IMR-90 (cell line): Measurements from ENCODE around the gene DIP2C. TPM values are rescaled to one million over a fixed set of nuclear protein-coding genes. Genes with fewer than 3 reads are reported as not detected.

Experiments used
- ATAC-seq: fragments of 200-7000 bp; cut with Tn5 transposase; 2 replicates; pipeline ENCODE4 v1.9.1; 2020; ENCODE audit warnings: low read depth, mild to moderate bottlenecking, moderate library complexity
- BruUV-seq: library from RNA; stranded (reverse); fragments of 400-500 nt; replicated peaks from 2 replicates; lab custom pipeline; 2021; lab: Mats Ljungman, UMichigan
- CTCF ChIA-PET: fragments of 300-600 bp; formaldehyde crosslinking; extraction: SDS; loops from one replicate; lab custom pipeline; 2021; ENCODE audit warnings: antibody characterized with exemption; lab: Yijun Ruan, JAX
- POLR2A ChIA-PET: fragments of 300-600 bp; sonication (Branson Sonifier 250); formaldehyde crosslinking; loops from one replicate; lab custom pipeline; 2022; ENCODE audit warnings: antibody characterized with exemption; ENCODE audit not compliant: unreplicated experiment; lab: Charles Lee
- DNase-seq: peaks from one replicate; pipeline ENCODE4 v3.0.0; 2013
- H2AFZ ChIP-seq: replicated peaks from 2 replicates; pipeline ENCODE3; 2013; ENCODE audit warnings: low read length, mild to moderate bottlenecking; ENCODE audit not compliant: poor library complexity
- H2AK5ac ChIP-seq: 2 replicates; pipeline ENCODE4 v1.6.1; 2013; ENCODE audit warnings: low read depth, low read length, inconsistent platforms
- H2AK9ac ChIP-seq: replicated peaks from 2 replicates; pipeline ENCODE3; 2013; ENCODE audit warnings: mild to moderate bottlenecking, low read depth, low read length, moderate library complexity; ENCODE audit not compliant: poor library complexity
- H2BK120ac ChIP-seq: 2 replicates; pipeline ENCODE4 v1.6.1; 2013; ENCODE audit warnings: low read depth, low read length, inconsistent platforms
- H2BK15ac ChIP-seq: 3 replicates; pipeline ENCODE4 v1.6.1; 2013; ENCODE audit warnings: low read depth, low read length, inconsistent platforms
- H2BK20ac ChIP-seq: 2 replicates; pipeline ENCODE4 v1.6.1; 2013; ENCODE audit warnings: low read depth, mild to moderate bottlenecking, inconsistent platforms, low read length, moderate library complexity
- H2BK5ac ChIP-seq: 2 replicates; pipeline ENCODE4 v1.6.1; 2013; ENCODE audit warnings: mild to moderate bottlenecking, low read depth, low read length, inconsistent platforms; ENCODE audit not compliant: poor library complexity, severe bottlenecking
- H3K14ac ChIP-seq: replicated peaks from 2 replicates; pipeline ENCODE4 v1.6.1; 2013; ENCODE audit warnings: low read depth, low read length, inconsistent platforms
- H3K18ac ChIP-seq: 2 replicates; pipeline ENCODE4 v1.6.1; 2013; ENCODE audit warnings: low read depth, low read length, control low read depth
- H3K23ac ChIP-seq: 2 replicates; pipeline ENCODE4 v1.6.1; 2013; ENCODE audit warnings: low read depth, low read length, inconsistent platforms
- H3K27ac ChIP-seq: 2 replicates; pipeline ENCODE4 v1.5.1; 2013; ENCODE audit warnings: mild to moderate bottlenecking, control low read depth, low read length; ENCODE audit not compliant: insufficient read depth
- H3K27me3 ChIP-seq: 2 replicates; pipeline ENCODE4 v1.6.1; 2013; ENCODE audit warnings: low read length; ENCODE audit not compliant: control insufficient read depth, insufficient read depth
- H3K36me3 ChIP-seq: 2 replicates; pipeline ENCODE4 v1.6.1; 2013; ENCODE audit warnings: low read length, mixed read lengths; ENCODE audit not compliant: control insufficient read depth, insufficient read depth
- H3K4ac ChIP-seq: 2 replicates; pipeline ENCODE4 v1.6.1; 2013; ENCODE audit warnings: low read depth, low read length, inconsistent platforms
- H3K4me1 ChIP-seq: 2 replicates; pipeline ENCODE4 v1.6.1; 2013; ENCODE audit warnings: low read length, mixed read lengths; ENCODE audit not compliant: control insufficient read depth, insufficient read depth
- H3K4me2 ChIP-seq: 2 replicates; pipeline ENCODE4 v1.6.1; 2013; ENCODE audit warnings: low read depth, mild to moderate bottlenecking, control low read depth, low read length, moderate library complexity
- H3K4me3 ChIP-seq: 2 replicates; pipeline ENCODE4 v1.5.1; 2013; ENCODE audit warnings: low read depth, mild to moderate bottlenecking, control low read depth, low read length, moderate library complexity; ENCODE audit not compliant: insufficient read depth
- H3K56ac ChIP-seq: 2 replicates; pipeline ENCODE4 v1.6.1; 2013; ENCODE audit warnings: low read length, inconsistent platforms; ENCODE audit not compliant: insufficient read depth; ENCODE audit errors: extremely low read depth
- H3K79me1 ChIP-seq, 2 experiments: 2 replicates each; pipeline ENCODE4 v1.6.1; 2013; ENCODE audit warnings: low read length in 2 of 2, inconsistent platforms in 1 of 2, low read depth in 1 of 2
- H3K9ac ChIP-seq: 2 replicates; pipeline ENCODE4 v1.6.1; 2013; ENCODE audit warnings: low read depth, low read length, control low read depth
- H3K9me1 ChIP-seq: 2 replicates; pipeline ENCODE4 v1.6.1; 2013; ENCODE audit warnings: low read length, inconsistent platforms; ENCODE audit not compliant: insufficient read depth
- H3K9me3 ChIP-seq: 2 replicates; pipeline ENCODE4 v1.6.1; 2013; ENCODE audit warnings: low read length; ENCODE audit not compliant: control insufficient read depth, insufficient read depth
- H4K20me1 ChIP-seq: 2 replicates; pipeline ENCODE4 v1.6.1; 2013; ENCODE audit warnings: low read length, inconsistent platforms; ENCODE audit not compliant: insufficient read depth
- H4K5ac ChIP-seq: 2 replicates; pipeline ENCODE4 v1.6.1; 2013; ENCODE audit warnings: mild to moderate bottlenecking, low read depth, low read length, control low read depth
- H4K8ac ChIP-seq, 2 experiments: 2 replicates each; pipeline ENCODE4 v1.6.1; 2013; ENCODE audit warnings: low read depth in 2 of 2, low read length in 2 of 2, control low read depth in 1 of 2, inconsistent platforms in 1 of 2
- H4K91ac ChIP-seq: 2 replicates; pipeline ENCODE4 v1.6.1; 2013; ENCODE audit warnings: low read depth, low read length, inconsistent platforms; ENCODE audit not compliant: insufficient read depth
- BHLHE40 ChIP-seq: fragments of 150-350 bp; IDR thresholded peaks from 2 replicates; pipeline ENCODE4 v1.6.1; 2016; ENCODE audit warnings: mild to moderate bottlenecking, low read depth, low read length
- CHD1 ChIP-seq: IDR thresholded peaks from 2 replicates; pipeline ENCODE4 v1.6.1; 2012; ENCODE audit warnings: low read depth, low read length, improper control_type of control experiment
- FOS ChIP-seq: fragments of 150-350 bp; IDR thresholded peaks from 2 replicates; pipeline ENCODE4 v1.6.1; 2016; ENCODE audit warnings: low read depth, low read length
- MAFK ChIP-seq: IDR thresholded peaks from 2 replicates; pipeline ENCODE4 v1.6.1; 2012; ENCODE audit warnings: low read depth, low read length, improper control_type of control experiment
- MXI1 ChIP-seq: IDR thresholded peaks from 2 replicates; pipeline ENCODE4 v1.6.1; 2012; ENCODE audit warnings: low read depth, mild to moderate bottlenecking, low read length, moderate library complexity, borderline replicate concordance
- RAD21 ChIP-seq: IDR thresholded peaks from 2 replicates; pipeline ENCODE4 v1.6.1; 2012; ENCODE audit warnings: low read length, improper control_type of control experiment
- RCOR1 ChIP-seq: IDR thresholded peaks from 2 replicates; pipeline ENCODE4 v1.6.1; 2012; ENCODE audit warnings: mild to moderate bottlenecking, low read length, improper control_type of control experiment; ENCODE audit not compliant: insufficient replicate concordance
- SMC3 ChIP-seq: fragments of 150-350 bp; IDR thresholded peaks from 2 replicates; pipeline ENCODE4 v1.6.1; 2016; ENCODE audit warnings: low read depth, mild to moderate bottlenecking, antibody characterized with exemption, low read length, moderate library complexity
- WGBS, 2 experiments: methylation state at CpG; one replicate each; pipeline versions ENCODE4 v1.1.5 to v1.1.7; 2013; ENCODE audit warnings: missing lambda C conversion rate in 2 of 2; ENCODE audit not compliant: insufficient read length in 1 of 2; ENCODE audit errors: extremely low coverage in 2 of 2; 5-methylcytosine and 5-hydroxymethylcytosine counted together
- dilution Hi-C: fragments of 300-500 bp; cut with HindIII; formaldehyde crosslinking; loops from one replicate; pipeline ENCODE4 v1.14.3; 2018; ENCODE audit warnings: low sequenced_read_pairs; ENCODE audit not compliant: unreplicated experiment
- in situ Hi-C: fragments of 300-500 bp; cut with MboI; formaldehyde crosslinking; loops from 3 replicates; pipeline ENCODE4 v1.14.3; 2019; ENCODE audit warnings: low sequenced_read_pairs, inconsistent platforms, mixed read lengths
- intact Hi-C: fragments of 100-400 bp; cut with micrococcal nuclease; formaldehyde crosslinking; loops from 2 replicates; pipeline ENCODE4 v1.10.0; 2022
- polyA plus RNA-seq, 3 experiments: library from polyadenylated mRNA; depleted of rRNA; stranded (reverse); fragments of >200 nt; gene quantifications; 2 replicates each; pipeline ENCODE4 v1.2.3, GENCODE V29; 2012; ENCODE audit warnings: low replicate concordance in 1 of 3
- total RNA-seq: library from RNA; depleted of rRNA; stranded (reverse); fragments of >200 nt; gene quantifications from 2 replicates; pipeline ENCODE4 v1.2.3, GENCODE V29; 2012

The DIP2C gene
- total and polyA plus RNA-seq, 2 of the 4 experiments (the other 2 are of a cell fraction): 8.6 to 17.3 TPM

DNA sequence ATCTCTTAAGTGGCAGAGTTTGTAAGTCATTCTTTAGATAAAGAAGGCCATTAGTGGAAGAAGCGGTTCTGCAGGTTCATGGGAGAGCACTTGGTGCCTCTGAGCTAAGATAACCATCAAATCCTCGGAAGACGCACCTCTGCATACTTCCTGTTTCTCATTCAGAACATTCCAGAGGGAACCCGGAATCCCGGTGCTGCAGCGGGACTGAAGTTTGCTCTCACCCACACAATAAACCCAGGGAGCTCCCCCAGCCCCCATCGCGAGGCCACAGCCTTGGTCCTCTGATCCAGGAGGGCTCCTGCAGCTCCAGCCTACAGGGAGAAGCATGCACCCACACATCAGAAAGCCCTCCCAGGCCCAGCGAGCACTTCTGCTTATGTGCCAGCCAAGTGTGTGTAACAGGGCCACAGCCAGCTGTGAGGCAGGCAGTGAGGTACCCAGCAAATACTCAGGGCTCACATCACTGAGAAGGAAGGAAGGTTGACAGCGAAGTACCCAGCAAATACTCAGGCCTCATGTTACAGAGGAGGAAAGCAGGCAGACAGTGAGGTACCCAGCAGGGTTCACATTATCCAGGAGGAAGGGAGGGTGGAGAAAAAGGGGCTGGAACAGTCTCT, 142.4 kb downstream of the DIP2C start:
- no peak overlapping the region; the same call in 1 of the 2 replicates for H3K4me2 ChIP-seq
- CTCF ChIA-PET: interaction anchor here (0.6 kb wide), 1 partner anchor 376 kb away, joined by 3 read pairs; no protein-coding TSS in a partner anchor
- no peak overlapping the region for H3K4ac ChIP-seq
- H2BK15ac ChIP-seq: no peak overlapping the region
- peaks cover 5% of the 10 kb centered on the region for H3K4me1 ChIP-seq
- peak overlapping the region; percentile 62; the same call in 1 of the 2 replicates for H3K23ac ChIP-seq
- H3K9me1 ChIP-seq: peaks cover 23% of the 10 kb centered on the region
- H2BK5ac ChIP-seq: no peak overlapping the region
- DNase-seq: peak; percentile 31
- H3K27me3 ChIP-seq: no peaks in the 10 kb centered on the region
- POLR2A ChIA-PET: no interaction called here
- dilution Hi-C loops: no loop called here
- no peak overlapping the region for H4K8ac ChIP-seq
- in situ Hi-C loops: no loop called here
- TF ChIP-seq RAD21: no peak
- TF ChIP-seq MXI1: no peak; the same call in 1 of the 2 replicates
- TF ChIP-seq SMC3: no peak
- no peak for TF ChIP-seq CHD1
- TF ChIP-seq FOS: no peak
- no peak for TF ChIP-seq BHLHE40
- no peak for TF ChIP-seq MAFK
- TF ChIP-seq RCOR1: no peak
- intact Hi-C loops: no loop called here
- H3K36me3 ChIP-seq: 0 out of 2 replicates have a peak, but pooled peaks cover 2% of the 10 kb centered on the region
- H3K14ac ChIP-seq: no peak overlapping the region
- no peak overlapping the region for H3K9ac ChIP-seq
- 55% methylated on average over 4 of the region's 10 CpGs; no CpG with 5 or more reads in 1 of the 2 experiments for WGBS, 2 experiments
- no peak overlapping the region for H3K4me3 ChIP-seq
- H2AK5ac ChIP-seq: no peak overlapping the region
- no peak overlapping the region for H2BK20ac ChIP-seq
- H3K56ac ChIP-seq: no peak overlapping the region
- H3K27ac ChIP-seq: no peak overlapping the region
- peak; percentile 67 for ATAC-seq
- no peak overlapping the region for H2BK120ac ChIP-seq
- H3K79me1 ChIP-seq: peaks cover 44 to 93% of the 10 kb centered on the region in 2 experiments
- no peak overlapping the region for H2AK9ac ChIP-seq
- H2AFZ ChIP-seq: no peak overlapping the region
- no peak overlapping the region for H4K91ac ChIP-seq
- peaks cover 85% of the 10 kb centered on the region for H4K20me1 ChIP-seq
- H3K18ac ChIP-seq: no peak overlapping the region
- BruUV-seq: no TSS peak
- no peaks in the 10 kb centered on the region for H3K9me3 ChIP-seq
- H4K5ac ChIP-seq: no peak overlapping the region
